ENCODE data around the gene ADM2. TPM values are rescaled to one million over a fixed set of nuclear protein-coding genes. Genes with fewer than 3 reads are reported as not detected.
"Not testable (repeated sequence)": the region's sequence is repeated elsewhere in the genome, so short reads cannot be mapped to it uniquely, and the experiment has no call there.

ADM2 gene
- total RNA-seq, 1 donor from 2014 or later: not detected

DNA sequence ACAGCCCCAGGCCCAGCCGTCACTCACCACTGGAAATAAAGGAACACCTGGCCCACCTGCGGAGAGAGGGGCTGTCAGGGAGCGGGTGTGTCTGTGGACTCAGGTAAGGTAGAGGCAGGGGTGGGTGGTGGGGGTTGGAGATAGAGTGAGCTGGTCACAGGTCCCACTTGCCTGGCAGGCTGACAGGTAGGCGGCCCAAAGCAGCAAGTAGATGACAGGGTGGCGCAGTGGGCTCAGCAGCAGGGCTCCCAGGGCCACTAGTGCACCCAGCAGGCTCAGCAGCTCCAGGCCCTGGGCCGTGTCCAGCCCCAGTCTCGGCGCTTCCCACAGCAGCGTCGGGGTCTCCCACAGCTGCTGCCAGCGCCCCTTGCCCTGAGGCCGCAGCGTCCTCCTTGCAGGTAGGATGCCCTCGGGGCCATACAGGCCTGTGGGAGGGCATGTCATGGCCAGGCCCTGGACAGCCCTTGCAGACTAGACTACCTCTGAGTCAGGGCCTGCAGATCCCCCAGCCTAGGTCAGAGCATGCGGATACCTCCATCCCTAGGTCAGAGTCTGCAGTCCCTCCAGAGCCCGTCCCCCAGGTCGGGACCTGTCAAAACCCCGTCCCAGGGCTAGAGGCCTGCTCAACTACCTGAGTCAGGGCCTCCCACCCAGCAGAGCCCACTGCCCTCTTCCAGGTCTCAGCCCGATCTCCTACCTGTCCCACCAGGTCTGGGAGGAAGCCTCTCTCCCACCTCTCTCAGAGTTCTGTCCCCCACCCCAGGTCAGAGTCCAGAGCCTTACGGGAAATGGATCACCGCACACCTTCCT lies 25.5 kb downstream of the ADM2 start:
- no peak for DNase-seq

DNA sequence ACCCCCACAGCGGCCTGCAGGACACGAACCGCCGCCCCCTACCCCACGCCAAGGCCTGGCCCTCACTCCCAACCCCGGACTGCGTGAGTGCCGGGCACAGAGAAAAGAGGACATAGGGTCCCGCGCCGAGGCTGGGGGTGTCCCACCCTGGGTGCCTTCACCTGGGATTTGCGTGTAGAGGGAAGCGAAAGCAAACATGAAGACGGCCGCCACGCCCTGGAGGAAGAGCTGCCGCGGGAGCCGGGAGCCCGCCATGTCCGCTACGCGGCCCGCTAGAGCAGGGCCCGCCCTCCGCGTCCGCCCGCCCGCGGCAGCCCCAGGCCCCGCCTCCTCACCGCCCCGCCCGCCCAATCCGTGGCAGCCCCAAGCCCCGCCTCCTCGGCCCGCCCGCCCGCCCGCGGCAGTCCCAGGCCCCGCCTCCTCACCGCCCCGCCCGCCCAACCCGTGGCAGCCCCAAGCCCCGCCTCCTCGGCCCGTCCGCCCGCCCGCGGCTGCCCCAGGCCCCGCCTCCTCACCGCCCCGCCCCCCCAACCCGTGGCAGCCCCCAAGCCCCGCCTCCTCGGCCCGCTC lies 26.2 kb downstream of the ADM2 start, which contains the start of gene LMF2:
Gene LMF2 (minus strand): TSS at position 282 of the 570 bp plus-strand sequence. CDS start 27 bp downstream, at position 255.
- peak; percentile 97 for DNase-seq

DNA sequence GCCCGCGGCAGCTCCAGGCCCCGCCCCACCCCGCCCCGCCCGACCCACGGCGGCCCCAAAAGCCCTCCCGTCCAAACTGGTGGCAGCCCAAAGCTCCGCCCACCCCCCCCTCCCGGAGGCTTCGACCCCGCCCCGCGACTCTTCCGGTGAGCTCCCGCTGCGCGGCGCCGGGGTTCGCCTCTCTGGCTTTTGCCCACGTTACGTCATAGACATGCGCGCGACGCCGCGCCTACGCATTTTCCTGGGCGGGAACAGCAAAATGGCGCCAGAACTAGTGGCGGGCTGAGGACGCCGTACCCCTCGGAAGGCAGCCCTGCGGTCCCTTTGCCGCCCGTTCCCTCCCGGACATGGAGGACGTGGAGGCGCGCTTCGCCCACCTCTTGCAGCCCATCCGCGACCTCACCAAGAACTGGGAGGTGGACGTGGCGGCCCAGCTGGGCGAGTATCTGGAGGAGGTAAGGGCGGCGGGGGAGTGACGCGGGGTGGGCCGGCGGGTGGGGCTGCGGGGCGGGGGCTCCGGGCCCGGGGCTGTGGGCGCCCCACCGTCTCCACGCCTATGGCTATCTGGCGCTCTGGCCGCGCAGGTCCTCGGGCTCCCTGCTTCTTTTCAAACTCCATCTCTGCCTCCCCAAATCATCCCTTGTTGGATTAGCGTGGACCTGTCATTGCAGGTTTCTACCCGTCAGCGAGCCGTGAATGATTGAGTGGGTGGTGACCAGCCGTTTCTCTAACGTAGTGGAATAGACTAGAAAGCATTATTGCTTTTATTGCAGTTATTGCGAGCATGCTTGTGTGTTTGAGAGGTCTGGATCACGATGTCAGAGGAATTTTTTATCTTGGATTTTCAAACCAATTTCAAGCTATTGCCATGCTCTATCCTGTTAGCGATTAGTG lies 26.9 kb downstream of the ADM2 start, which contains the start of gene NCAPH2:
Gene NCAPH2 (plus strand): TSS at position 234 of the 894 bp plus-strand sequence. CDS start 114 bp downstream, at position 348.
- DNase-seq: no peak

DNA sequence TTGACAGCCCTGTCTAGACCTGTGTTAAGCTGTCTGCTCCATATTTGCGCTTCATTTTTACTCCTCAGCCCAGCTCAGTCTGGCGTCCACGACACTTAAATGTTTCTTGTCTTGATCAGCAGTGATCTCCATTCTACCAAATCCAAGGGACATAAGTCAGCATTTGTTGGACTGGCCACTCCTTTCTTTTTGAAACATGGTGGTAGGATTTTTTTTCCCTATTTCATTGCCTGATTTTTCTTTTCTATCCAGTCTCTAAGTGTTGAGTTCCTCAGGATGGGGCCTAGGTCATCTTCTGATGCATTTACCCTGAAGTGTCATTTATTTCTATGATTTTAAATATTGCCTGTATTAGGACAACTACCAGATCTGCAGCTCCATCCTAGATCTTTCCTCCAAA lies 27.6 kb downstream of the ADM2 start:
- DNase-seq: no peak

DNA sequence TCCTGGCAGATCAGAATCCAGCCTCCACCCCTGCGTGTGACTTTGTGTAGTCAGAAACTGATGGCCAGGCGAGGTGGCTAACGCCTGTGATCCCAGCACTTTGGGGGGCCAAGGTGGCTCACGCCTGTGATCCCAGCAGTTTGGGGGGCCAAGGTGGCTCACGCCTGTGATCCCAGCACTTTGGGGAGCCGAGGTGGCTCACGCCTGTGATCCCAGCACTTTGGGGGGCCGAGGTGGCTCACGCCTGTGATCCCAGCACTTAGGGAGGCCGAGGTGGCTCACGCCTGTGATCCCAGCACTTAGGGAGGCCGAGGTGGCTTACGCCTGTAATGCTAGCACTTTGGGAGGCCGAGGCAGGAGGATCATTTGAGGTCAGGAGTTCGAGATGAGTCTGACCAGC lies 31.8 kb downstream of the ADM2 start:
- DNase-seq: no peak

DNA sequence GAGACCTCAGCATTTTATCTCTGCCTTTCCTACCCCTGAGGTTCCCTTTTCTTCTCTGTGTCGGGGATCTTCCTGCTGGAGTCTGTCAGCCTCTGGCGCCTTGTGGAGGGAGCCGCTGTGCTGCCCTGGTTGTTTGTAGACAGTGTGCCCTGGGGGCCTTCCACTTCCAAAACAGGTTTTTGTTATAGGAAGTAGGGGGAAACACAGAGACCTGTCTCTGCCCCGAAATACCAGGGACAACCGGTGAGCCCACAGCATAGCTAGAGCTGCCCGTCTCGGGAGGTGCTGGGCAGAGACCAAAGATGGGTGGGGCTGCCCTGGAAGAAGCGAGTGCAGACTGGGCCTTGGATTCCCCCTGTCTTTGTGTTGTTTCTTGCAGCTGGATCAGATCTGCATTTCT lies 34.7 kb downstream of the ADM2 start:
- DNase-seq: no peak

DNA sequence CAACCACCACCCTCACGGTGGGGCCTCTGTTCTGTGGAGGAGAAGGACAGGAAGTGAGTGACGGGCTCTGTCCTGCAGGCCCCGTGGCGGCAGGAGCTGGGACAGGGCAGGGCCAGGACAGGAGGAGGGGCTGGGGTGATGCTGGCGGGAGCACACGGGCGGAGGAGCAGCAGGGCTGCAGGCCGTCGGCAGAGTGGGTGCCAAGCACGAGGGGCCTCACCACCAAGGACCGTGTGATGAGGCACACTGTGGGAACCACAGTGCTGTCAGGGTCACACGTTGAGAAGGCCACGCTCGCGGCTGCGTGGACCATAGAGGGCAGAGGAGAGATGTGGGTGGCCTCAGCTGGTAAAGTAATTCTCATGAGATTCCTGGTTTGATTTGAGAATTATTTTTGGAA lies 35.5 kb downstream of the ADM2 start:
- no peak for DNase-seq

DNA sequence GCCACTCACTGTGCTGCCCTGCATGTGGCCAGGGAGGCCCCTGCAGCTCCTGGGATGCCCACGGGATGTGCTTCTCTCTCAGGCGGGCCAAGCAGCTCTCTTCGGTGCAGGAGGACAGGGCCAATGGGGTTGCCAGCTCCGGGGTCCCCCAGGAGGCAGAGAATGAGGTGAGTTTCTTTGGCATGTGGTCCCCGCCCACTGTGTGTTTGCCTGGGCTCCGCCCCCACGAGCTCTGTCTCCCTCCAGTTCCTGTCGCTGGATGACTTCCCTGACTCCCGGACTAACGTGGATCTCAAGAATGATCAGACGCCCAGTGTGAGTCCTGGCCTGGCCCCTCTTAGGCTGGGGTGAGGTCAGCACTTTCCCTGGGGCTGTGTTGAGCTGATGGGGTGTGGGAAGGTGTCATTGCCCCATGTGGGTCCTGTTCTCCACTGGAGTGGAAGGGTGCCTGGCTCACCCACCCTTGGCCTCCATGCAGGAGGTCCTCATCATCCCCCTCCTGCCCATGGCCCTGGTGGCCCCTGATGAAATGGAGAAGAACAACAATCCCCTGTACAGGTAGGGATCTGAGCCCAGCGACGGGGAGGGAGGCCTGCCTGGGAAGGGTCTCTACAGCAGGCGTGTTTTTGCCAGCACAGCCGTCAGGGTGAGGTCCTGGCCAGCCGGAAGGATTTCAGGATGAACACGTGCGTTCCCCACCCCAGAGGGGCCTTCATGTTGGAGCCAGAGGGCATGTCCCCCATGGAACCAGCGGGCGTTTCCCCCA lies 36.3 kb downstream of the ADM2 start:
- no peak for DNase-seq

DNA sequence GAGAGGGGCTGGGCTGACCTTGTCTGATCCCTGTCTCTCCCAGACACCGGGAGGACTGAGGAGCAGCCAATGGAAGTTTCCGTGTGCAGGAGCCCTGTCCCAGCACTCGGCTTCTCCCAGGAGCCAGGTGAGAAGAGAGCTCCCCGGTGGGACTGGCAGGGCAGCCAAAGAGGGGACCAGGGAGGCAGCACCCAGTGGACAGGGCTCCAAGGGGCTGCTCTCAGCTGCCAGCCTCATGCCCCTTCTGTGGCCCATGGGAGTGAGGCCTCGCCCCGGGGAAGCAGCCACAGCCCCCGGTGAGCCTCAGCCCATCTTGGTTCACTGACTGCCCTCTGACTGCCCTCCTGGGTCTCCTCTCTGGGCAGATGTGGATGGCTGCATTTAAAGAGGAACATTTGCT lies 37.3 kb downstream of the ADM2 start:
- DNase-seq: no peak

DNA sequence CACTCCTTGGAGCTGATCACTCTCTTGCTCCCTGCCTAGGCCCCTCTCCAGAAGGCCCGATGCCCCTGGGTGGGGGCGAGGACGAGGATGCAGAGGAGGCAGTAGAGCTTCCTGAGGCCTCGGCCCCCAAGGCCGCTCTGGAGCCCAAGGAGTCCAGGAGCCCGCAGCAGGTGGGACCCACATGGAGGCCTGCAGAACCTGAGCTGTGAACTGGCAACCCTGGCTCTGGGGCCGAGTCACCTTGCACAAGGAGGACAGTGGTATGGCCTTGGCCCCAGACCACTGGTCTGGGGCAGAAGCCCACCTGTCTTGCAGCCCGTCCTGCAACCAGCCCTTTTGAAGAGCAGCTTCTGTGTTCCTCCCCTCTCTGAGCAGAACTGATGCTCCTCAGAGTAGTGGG lies 37.8 kb downstream of the ADM2 start:
- DNase-seq: no peak

DNA sequence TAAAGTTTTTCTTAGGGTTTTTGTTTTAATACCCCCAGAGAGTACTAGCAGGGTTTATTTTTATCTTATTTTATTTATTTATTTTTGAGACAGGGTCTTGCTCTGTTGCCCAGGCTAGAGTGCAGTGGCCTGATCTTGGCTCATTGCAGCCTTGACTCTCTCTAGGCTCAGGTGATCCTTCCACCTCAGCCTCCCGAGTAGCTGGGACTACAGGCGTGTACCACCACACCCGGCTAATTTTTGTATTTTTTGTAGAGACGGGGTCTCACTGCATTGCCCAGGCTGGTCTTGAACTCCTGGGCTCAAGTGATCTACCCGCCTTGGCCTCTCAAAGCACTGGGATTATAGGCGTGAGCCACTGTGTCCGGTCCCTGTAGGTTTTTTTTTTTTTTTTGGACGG lies 38.8 kb downstream of the ADM2 start:
- DNase-seq: not testable (repeated sequence)

DNA sequence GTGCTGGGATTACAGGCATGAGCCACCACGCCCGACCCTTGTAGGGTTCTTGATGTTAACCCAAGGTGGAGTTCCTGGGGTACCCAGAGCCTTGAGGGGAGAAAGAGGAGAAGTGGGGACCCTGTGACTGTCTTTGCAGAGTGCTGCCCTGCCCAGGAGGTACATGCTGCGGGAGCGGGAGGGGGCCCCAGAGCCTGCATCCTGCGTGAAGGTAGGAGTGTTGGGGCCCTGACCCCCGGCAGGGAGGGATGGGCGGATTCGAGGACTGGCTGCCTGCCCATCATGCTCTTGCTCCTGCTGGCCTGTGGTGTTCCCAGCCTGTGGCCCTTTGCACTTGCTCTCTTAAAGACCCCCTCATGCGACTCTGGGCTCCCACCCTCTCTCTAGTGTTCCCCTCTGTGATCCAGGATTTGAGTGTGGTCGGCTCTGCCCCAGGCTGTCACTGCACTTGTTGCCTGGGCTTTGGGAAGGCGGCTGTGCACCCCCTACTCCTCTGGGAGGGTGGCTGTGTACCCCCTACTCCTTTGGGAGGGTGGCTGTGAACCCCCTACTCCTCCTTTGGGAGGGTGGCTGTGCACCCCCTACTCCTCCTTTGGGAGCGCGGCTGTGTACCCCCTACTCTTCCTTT lies 39.6 kb downstream of the ADM2 start:
- no peak for DNase-seq

DNA sequence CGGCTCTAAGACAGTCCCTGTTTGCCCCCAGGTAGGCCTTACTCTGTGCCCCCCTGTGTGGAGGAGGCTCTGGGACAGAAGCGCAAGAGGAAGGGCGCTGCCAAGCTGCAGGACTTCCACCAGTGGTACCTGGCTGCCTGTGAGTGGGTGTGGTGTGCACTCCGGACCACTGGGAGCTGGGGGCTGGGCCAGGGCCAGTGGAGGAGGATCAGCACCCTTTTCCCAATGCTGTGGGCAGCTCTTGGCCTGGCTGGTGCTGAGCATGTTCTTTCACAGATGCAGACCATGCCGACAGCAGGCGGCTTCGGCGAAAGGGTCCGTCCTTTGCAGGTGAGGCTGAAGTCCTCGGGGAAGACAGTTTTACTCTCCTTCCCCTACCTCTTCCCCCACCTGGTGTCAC lies 40.4 kb downstream of the ADM2 start:
- DNase-seq: no peak

DNA sequence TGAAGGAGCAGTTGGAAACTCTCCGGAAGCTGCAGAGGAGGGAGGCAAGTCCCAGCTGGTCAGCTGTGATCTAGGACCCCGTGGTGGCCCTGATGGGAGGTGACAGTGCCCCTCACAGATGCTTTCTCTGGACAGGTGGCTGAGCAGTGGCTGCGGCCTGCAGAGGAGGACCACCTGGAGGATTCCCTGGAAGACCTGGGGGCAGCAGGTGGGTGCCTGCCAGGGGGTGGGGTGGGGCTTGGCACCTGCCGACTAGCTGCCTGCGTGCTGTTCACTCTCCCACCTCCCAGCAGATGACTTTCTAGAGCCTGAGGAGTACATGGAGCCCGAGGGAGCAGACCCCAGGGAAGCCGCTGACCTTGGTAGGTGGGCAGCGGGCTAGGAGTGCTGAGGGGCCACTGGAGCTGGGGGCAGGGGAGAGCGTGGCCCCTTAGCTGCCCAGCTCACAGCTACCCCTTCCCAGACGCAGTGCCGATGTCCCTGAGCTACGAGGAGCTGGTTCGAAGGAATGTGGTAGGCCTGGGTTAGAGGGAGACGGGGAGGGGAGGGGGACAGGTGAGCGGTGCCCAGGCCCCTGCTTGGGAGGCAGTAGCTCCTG lies 41.0 kb downstream of the ADM2 start:
- no peak for DNase-seq

DNA sequence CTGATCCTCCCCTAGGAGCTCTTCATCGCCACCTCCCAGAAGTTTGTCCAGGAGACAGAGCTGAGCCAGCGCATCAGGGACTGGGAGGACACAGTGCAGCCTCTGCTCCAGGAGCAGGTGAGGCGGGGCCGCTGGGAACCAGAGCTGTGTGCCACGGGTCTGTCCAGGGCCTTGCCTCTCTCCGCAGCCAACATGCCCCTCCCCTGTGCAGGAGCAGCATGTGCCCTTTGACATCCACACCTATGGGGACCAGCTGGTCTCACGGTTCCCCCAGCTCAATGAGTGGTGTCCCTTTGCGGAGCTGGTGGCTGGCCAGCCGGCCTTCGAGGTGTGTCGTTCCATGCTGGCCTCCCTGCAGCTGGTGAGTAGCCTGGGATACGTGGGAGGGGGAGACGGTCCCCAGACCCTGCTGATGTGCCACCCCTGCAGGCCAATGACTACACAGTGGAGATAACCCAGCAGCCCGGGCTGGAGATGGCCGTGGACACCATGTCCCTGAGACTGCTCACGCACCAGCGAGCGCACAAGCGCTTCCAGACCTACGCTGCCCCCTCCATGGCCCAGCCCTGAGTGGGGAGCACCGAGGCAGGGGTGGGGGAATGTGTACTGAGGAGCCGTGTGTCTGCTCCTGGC lies 41.6 kb downstream of the ADM2 start:
- DNase-seq: no peak

DNA sequence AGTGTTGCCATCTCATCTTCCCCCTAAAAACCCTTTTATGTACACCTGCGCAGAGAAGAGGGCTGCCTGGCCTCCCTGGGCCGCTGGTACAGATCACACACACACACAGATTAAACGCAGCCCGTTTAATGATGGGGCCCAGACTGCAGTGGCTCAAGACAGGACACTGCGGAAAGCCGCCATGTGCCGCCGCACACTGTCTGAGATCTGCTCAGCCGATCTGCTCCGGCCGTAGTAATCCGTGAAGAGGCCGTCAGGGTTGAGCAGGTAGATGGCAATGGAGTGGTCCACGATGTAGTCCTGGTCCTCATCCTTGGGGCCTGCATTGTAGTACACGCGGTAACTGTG lies 42.1 kb downstream of the ADM2 start:
- DNase-seq: no peak

DNA sequence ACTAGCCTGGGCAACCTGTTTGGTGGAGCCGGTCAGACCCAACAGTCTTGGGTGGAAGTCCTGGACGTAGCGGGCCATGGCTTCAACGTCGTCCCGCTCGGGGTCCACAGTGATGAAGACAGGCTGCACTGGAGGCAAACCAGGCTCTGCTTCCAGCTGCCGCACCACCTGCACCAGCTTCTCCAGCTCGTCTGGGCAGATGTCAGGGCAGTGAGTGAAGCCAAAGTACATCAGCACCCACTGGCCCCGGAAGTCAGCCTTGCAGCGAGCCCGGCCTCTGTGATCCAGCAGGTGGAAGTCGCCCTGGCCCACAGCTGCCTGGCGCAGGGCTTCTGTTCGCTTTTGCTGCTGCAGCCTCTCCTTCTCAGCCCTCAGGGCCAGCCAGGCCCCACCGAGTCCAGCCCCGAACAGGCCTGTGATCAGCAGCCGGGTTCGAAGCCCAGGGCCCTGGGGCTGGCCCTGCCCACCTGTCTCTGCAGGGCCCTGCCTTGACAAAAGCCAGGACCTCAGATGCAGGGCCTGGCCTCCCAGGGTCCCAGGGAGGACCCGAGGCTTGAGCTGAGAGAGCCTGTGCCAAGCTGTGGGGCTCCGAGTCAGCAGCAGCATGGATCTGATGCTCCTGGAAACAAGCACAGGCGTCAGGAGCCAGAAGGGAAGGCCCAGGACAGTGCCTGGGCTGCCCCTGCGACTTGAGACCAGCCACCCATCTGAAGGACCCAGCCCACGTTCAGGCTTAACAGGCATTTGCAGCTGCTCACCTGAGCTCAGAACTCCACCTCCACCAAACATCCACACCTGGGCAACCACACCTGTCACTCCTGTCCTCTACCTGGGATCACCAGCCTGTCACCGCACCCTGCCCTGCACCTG lies 42.7 kb downstream of the ADM2 start:
- no peak for DNase-seq

DNA sequence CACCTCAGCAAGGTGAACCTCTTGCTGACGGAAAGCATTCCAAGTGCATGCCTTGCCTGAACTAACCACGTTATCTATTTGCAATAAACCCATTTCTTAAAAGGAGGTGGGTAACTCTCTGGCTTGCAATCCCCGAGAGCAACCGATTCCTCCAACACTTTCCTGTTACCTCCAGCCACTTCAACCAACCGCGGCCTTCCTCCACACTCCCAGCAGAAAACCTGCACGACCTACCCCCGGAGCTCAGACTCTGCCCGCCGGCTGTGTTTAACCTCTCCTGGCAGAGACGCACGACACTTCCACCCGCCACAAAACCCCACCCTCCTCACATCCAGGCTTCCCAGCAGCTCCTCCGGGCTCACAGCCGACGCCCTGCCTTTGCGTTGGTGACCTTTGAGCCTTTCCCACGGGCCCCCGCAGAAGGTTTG lies 43.3 kb downstream of the ADM2 start:
- DNase-seq: no peak

DNA sequence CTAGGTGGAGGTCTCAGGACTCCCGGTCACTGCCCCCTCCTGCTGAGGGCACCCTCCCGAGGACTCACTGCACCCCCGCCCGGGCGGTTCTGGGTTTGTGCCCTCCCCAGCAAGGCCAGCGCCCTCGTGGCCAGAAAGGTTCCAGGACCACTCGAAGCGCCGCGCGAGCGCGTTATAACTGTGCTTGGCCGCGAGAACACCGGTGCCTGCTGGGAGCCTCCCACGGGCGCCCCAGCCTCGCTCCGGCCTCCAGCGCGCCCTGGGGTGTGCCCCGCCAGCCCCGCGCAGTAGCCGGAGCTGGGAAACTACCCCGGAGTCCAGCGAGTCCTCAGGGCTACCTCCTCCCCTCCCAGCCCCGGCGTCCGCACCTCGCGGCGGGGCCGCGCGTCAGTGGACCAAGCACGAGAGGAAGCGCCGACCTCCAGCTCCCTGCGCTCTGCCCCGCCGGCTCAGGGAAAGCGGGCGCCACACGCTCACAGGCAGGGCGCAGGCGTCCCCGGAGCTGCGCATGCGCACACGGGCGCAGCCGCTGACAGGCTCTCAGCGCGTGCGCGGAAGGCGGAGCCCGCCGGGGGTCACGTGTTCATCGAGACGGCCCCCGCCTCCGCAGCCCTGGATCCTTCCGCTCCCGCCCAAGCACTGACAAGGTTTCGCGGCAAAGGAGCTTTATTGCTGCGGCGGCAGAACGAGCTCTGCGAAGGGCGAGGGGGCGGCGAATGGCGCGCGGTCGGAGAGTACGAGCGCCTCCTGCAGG lies 43.9 kb downstream of the ADM2 start, which contains the start of gene SCO2:
Gene SCO2 (minus strand): TSS at position 495 of the 754 bp plus-strand sequence. CDS start 1,187 bp downstream, outside the sequence.
- DNase-seq: peak; percentile 91
